HepG2 (cell line): ENCODE results near the gene SLC25A33. TPM values are rescaled to one million over a fixed set of nuclear protein-coding genes. Genes with fewer than 3 reads are reported as not detected.
A peak's percentile ranks its signal among the peaks of the same experiment; 100 is the strongest.

ENCODE experiments used
- BORCS8-MEF2B ChIP-seq: sonication (generic); formaldehyde crosslinking; IDR thresholded peaks from 2 replicates; pipeline ENCODE4 v1.8.0; 2022; ENCODE audit warnings: mild to moderate bottlenecking, missing genetic modification reagents
- EHMT2 ChIP-seq: fragments of 200-600 bp; sonication (generic); IDR thresholded peaks from 2 replicates; pipeline ENCODE4 v1.7.0; 2017; ENCODE audit warnings: antibody characterized with exemption, low read depth, low read length, borderline replicate concordance
- EP300 ChIP-seq, 3 experiments: sonication (generic) in 1 of 3; formaldehyde crosslinking in 1 of 3; IDR thresholded peaks; 2 replicates each; pipeline versions ENCODE4 v1.5.1 to v1.6.1; 2011 to 2020; ENCODE audit warnings: low read depth in 2 of 3, low read length in 2 of 3, borderline replicate concordance in 1 of 3, improper control_type of control experiment in 1 of 3, mild to moderate bottlenecking in 1 of 3, missing genetic modification reagents in 1 of 3, moderate library complexity in 1 of 3
- FOXK2 ChIP-seq: fragments of 450-650 bp; IDR thresholded peaks from 2 replicates; pipeline ENCODE4 v1.6.1; 2016
- HNRNPL ChIP-seq: fragments of 200-400 bp; formaldehyde crosslinking; IDR thresholded peaks from 2 replicates; pipeline ENCODE4 v1.6.1; 2017; ENCODE audit warnings: mild to moderate bottlenecking, low read depth, low read length
- HNRNPUL1 ChIP-seq: fragments of 200-400 bp; formaldehyde crosslinking; IDR thresholded peaks from 2 replicates; pipeline ENCODE4 v1.6.1; 2017; ENCODE audit warnings: low read depth, mild to moderate bottlenecking, low read length, moderate library complexity
- JDP2 ChIP-seq: sonication (generic); formaldehyde crosslinking; IDR thresholded peaks from 2 replicates; pipeline ENCODE4 v1.8.1; 2022; ENCODE audit warnings: missing genetic modification reagents, borderline replicate concordance
- KLF6 ChIP-seq: IDR thresholded peaks from 2 replicates; pipeline ENCODE4 v1.8.0; 2016; ENCODE audit warnings: missing biosample characterization, missing genetic modification reagents
- PHF5A ChIP-seq: IDR thresholded peaks from one replicate; pipeline ENCODE4 v1.6.1; 2018; ENCODE audit warnings: low read depth, missing genetic modification reagents; ENCODE audit not compliant: unreplicated experiment
- RAD51 ChIP-seq: fragments of 450-650 bp; IDR thresholded peaks from 2 replicates; pipeline ENCODE4 v1.6.1; 2016; ENCODE audit warnings: borderline replicate concordance
- SIX4 ChIP-seq: sonication (generic); formaldehyde crosslinking; IDR thresholded peaks from 2 replicates; pipeline ENCODE4 v1.4.0; 2020; ENCODE audit warnings: missing genetic modification reagents
- SPEN ChIP-seq: sonication (generic); formaldehyde crosslinking; IDR thresholded peaks from 2 replicates; pipeline ENCODE4 v1.5.1; 2020; ENCODE audit warnings: low read depth, mild to moderate bottlenecking, missing genetic modification reagents
- TBX2 ChIP-seq: sonication (generic); formaldehyde crosslinking; IDR thresholded peaks from 2 replicates; pipeline ENCODE4 v1.5.0; 2020; ENCODE audit warnings: missing genetic modification reagents, mild to moderate bottlenecking, borderline replicate concordance
- ZFP1 ChIP-seq: IDR thresholded peaks from 2 replicates; pipeline ENCODE4 v1.6.1; 2016
- ZFX ChIP-seq: sonication (generic); formaldehyde crosslinking; IDR thresholded peaks from 2 replicates; pipeline ENCODE4 v1.4.0; 2020; ENCODE audit warnings: mild to moderate bottlenecking, low read depth, missing genetic modification reagents, moderate library complexity
- ZNF496 ChIP-seq: sonication (generic); formaldehyde crosslinking; IDR thresholded peaks from 2 replicates; pipeline ENCODE4 v1.8.1; 2023; ENCODE audit warnings: mild to moderate bottlenecking, moderate library complexity, missing genetic modification reagents; ENCODE audit not compliant: insufficient replicate concordance
- ZNF562 ChIP-seq: sonication (generic); formaldehyde crosslinking; IDR thresholded peaks from 2 replicates; pipeline ENCODE4 v1.8.0; 2022; ENCODE audit warnings: missing genetic modification reagents, borderline replicate concordance
- polyA plus RNA-seq, 8 experiments: library from polyadenylated mRNA; depleted of rRNA in 3 of 8; stranded (reverse) in 7 of 8; unstranded in 1 of 8; fragments of >200 nt; fragmentation: Illumina TruSeq in 4 of 8; extraction: Trizol in 4 of 8; gene quantifications; 2 replicates each; pipeline versions ENCODE4 v1.2.1 to v1.2.3, GENCODE V29; 2011 to 2016; ENCODE audit warnings: low read depth in 4 of 8, missing spikeins in 1 of 8, mixed read lengths in 1 of 8; ENCODE audit not compliant: insufficient read depth in 1 of 8
- total RNA-seq, 5 experiments: library from RNA; depleted of rRNA; stranded (reverse); fragments of >200 nt; fragmentation: Illumina TruSeq; extraction: Trizol; gene quantifications; 2 replicates each; pipeline ENCODE4 v1.2.3, GENCODE V29; 2016; ENCODE audit warnings: low read depth in 1 of 5
- TF ChIP-seq, protein P1 (sequence below): sonication (generic); formaldehyde crosslinking; IDR thresholded peaks from 2 replicates; pipeline ENCODE4 v1.4.0; 2020; ENCODE audit warnings: mild to moderate bottlenecking, missing genetic modification reagents
- TF ChIP-seq, protein P2 (sequence below): sonication (generic); formaldehyde crosslinking; IDR thresholded peaks from 2 replicates; pipeline ENCODE4 v1.8.1; 2023; ENCODE audit warnings: mild to moderate bottlenecking, inconsistent platforms, moderate library complexity, missing genetic modification reagents, borderline replicate concordance
- TF ChIP-seq, protein P3 (sequence below): sonication (generic); formaldehyde crosslinking; IDR thresholded peaks from 2 replicates; pipeline ENCODE4 v1.5.1; 2020; ENCODE audit warnings: mild to moderate bottlenecking, missing genetic modification reagents, borderline replicate concordance
- TF ChIP-seq, protein P4 (sequence below): sonication (generic); formaldehyde crosslinking; IDR thresholded peaks from 2 replicates; pipeline ENCODE4 v1.9.0; 2022; ENCODE audit warnings: missing genetic modification reagents, mild to moderate bottlenecking, borderline replicate concordance

Gene SLC25A33
- total and polyA plus RNA-seq, 2 of the 13 experiments (the other 11 are each of a cell fraction or from before 2014, with no cell fraction given) = 15.4 to 50.3 TPM

DNA sequence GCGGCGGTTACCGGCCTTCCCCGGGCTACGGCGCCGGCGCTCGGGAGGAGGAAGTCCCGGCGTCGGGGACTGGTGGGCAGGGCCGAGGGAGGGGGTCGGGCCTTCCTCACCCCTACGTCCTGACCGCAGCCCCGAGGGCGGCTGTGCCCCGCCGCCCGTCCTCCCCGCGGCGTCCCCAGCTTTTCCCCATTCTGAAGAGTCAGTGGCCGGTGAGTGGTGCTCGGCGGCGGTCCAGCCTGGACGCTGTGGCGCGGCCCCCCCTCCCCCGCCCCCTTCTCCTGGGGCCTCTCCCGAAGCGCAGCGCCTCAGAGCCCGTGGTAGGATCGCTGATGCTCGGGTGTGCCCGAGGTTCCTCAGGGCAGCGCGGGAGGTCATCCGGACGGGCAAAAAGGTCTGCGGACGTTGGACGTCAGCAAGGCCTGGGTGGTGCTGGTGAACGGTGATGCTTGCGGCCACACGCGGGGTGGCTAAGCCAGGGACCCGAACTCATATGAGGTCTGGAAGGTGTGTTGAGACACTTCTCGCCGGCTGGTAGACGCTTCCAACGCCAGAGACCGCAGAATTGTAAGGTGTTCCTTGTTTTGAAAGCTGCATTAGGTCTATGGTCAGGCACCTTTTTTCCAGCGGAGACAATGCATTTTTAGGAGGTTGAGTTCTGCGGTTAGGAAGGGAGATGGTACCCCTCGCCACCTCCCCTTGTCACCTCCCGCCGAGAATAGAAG is 725 bp downstream of the SLC25A33 start (continued):
- 0 out of 2 replicates have a peak, but pooled peaks have one; percentile 33 for TF ChIP-seq KLF6
- TF ChIP-seq SIX4 (CRISPR knock-in tag) = no peak
- TF ChIP-seq ZFP1 = no peak
- no peak for TF ChIP-seq HNRNPUL1
- no peak for TF ChIP-seq FOXK2
- no peak for TF ChIP-seq SPEN (CRISPR knock-in tag)
- TF ChIP-seq HNRNPL = 0 out of 2 replicates have a peak, but pooled peaks have one; percentile 47
- TF ChIP-seq, protein P1, sequence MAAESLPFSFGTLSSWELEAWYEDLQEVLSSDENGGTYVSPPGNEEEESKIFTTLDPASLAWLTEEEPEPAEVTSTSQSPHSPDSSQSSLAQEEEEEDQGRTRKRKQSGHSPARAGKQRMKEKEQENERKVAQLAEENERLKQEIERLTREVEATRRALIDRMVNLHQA = no peak
- no peak for TF ChIP-seq EP300 (IDR thresholded peaks at IDR 0.05; ENCODE audit: low read depth in 2 of 2, low read length in 2 of 2)
- TF ChIP-seq EP300 (CRISPR knock-in tag; IDR thresholded peaks at IDR 0.05; ENCODE audit: borderline replicate concordance) = no peak
- peak; percentile 36; the same call in 1 of the 2 replicates for TF ChIP-seq BORCS8-MEF2B (CRISPR knock-in tag)
- no peak for TF ChIP-seq PHF5A (CRISPR knock-in tag)
- no peak for TF ChIP-seq RAD51
- no peak for TF ChIP-seq EHMT2
- TF ChIP-seq, protein P2, sequence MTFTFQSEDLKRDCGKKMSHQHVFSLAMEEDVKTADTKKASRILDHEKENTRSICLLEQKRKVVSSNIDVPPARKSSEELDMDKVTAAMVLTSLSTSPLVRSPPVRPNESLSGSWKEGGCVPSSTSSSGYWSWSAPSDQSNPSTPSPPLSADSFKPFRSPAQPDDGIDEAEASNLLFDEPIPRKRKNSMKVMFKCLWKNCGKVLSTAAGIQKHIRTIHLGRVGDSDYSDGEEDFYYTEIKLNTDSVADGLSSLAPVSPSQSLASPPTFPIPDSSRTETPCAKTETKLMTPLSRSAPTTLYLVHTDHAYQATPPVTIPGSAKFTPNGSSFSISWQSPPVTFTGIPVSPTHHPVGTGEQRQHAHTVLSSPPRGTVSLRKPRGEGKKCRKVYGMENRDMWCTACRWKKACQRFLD (CRISPR knock-in tag) = no peak
- TF ChIP-seq TBX2 (CRISPR knock-in tag) = no peak
- no peak for TF ChIP-seq ZNF496 (CRISPR knock-in tag)
- TF ChIP-seq, protein P3, sequence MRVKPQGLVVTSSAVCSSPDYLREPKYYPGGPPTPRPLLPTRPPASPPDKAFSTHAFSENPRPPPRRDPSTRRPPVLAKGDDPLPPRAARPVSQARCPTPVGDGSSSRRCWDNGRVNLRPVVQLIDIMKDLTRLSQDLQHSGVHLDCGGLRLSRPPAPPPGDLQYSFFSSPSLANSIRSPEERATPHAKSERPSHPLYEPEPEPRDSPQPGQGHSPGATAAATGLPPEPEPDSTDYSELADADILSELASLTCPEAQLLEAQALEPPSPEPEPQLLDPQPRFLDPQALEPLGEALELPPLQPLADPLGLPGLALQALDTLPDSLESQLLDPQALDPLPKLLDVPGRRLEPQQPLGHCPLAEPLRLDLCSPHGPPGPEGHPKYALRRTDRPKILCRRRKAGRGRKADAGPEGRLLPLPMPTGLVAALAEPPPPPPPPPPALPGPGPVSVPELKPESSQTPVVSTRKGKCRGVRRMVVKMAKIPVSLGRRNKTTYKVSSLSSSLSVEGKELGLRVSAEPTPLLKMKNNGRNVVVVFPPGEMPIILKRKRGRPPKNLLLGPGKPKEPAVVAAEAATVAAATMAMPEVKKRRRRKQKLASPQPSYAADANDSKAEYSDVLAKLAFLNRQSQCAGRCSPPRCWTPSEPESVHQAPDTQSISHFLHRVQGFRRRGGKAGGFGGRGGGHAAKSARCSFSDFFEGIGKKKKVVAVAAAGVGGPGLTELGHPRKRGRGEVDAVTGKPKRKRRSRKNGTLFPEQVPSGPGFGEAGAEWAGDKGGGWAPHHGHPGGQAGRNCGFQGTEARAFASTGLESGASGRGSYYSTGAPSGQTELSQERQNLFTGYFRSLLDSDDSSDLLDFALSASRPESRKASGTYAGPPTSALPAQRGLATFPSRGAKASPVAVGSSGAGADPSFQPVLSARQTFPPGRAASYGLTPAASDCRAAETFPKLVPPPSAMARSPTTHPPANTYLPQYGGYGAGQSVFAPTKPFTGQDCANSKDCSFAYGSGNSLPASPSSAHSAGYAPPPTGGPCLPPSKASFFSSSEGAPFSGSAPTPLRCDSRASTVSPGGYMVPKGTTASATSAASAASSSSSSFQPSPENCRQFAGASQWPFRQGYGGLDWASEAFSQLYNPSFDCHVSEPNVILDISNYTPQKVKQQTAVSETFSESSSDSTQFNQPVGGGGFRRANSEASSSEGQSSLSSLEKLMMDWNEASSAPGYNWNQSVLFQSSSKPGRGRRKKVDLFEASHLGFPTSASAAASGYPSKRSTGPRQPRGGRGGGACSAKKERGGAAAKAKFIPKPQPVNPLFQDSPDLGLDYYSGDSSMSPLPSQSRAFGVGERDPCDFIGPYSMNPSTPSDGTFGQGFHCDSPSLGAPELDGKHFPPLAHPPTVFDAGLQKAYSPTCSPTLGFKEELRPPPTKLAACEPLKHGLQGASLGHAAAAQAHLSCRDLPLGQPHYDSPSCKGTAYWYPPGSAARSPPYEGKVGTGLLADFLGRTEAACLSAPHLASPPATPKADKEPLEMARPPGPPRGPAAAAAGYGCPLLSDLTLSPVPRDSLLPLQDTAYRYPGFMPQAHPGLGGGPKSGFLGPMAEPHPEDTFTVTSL (CRISPR knock-in tag) = no peak
- no peak for TF ChIP-seq JDP2 (CRISPR knock-in tag)
- TF ChIP-seq ZFX = 0 out of 2 replicates have a peak, but pooled peaks have one; percentile 3
- TF ChIP-seq, protein P4, sequence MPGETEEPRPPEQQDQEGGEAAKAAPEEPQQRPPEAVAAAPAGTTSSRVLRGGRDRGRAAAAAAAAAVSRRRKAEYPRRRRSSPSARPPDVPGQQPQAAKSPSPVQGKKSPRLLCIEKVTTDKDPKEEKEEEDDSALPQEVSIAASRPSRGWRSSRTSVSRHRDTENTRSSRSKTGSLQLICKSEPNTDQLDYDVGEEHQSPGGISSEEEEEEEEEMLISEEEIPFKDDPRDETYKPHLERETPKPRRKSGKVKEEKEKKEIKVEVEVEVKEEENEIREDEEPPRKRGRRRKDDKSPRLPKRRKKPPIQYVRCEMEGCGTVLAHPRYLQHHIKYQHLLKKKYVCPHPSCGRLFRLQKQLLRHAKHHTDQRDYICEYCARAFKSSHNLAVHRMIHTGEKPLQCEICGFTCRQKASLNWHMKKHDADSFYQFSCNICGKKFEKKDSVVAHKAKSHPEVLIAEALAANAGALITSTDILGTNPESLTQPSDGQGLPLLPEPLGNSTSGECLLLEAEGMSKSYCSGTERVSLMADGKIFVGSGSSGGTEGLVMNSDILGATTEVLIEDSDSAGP (CRISPR knock-in tag) = no peak; the same call in 1 of the 2 replicates
- no peak for TF ChIP-seq ZNF562
